SK-N-SH treated with all-trans-retinoic acid at 6 μM for 48 hours (cell line): ENCODE measurements around the gene LCN12.

Experiments
- ATAC-seq: fragments of 200-7000 bp; cut with Tn5 transposase; 3 replicates; pipeline ENCODE4 v1.9.1; 2020; ENCODE audit warnings: mild to moderate bottlenecking, moderate library complexity
- ARNTL ChIP-seq: fragments of 450-650 bp; formaldehyde crosslinking; IDR thresholded peaks from 2 replicates; pipeline ENCODE4 v1.5.0; 2020; ENCODE audit warnings: low read depth, mild to moderate bottlenecking, moderate library complexity, borderline replicate concordance
- BACH2 ChIP-seq: fragments of 250-450 bp; sonication (Bioruptor Pico); IDR thresholded peaks from 2 replicates; pipeline ENCODE4 v1.9.0; 2021; ENCODE audit warnings: mild to moderate bottlenecking, borderline replicate concordance
- CREB5 ChIP-seq: fragments of 250-450 bp; sonication (Bioruptor Pico); IDR thresholded peaks from 2 replicates; pipeline ENCODE4 v1.5.1; 2020; ENCODE audit warnings: low read depth, mild to moderate bottlenecking, moderate library complexity
- CSDC2 ChIP-seq: fragments of 250-450 bp; sonication (Bioruptor Pico); IDR thresholded peaks from 2 replicates; pipeline ENCODE4 v1.5.0; 2020; ENCODE audit warnings: mild to moderate bottlenecking, moderate library complexity
- CSRNP3 ChIP-seq: fragments of 250-450 bp; sonication (Bioruptor Pico); IDR thresholded peaks from 2 replicates; pipeline ENCODE4 v1.5.1; 2021; ENCODE audit warnings: mild to moderate bottlenecking, moderate library complexity
- ESRRG ChIP-seq: fragments of 250-450 bp; sonication (Bioruptor Pico); IDR thresholded peaks from 2 replicates; pipeline ENCODE4 v1.6.1; 2021; ENCODE audit warnings: mild to moderate bottlenecking
- GLIS3 ChIP-seq: fragments of 250-450 bp; sonication (Bioruptor Pico); IDR thresholded peaks from 2 replicates; pipeline ENCODE4 v1.5.0; 2020; ENCODE audit warnings: mild to moderate bottlenecking, moderate library complexity
- ISL1 ChIP-seq: fragments of 250-450 bp; sonication (Bioruptor Pico); IDR thresholded peaks from 2 replicates; pipeline ENCODE4 v2.1.2; 2022; ENCODE audit warnings: mild to moderate bottlenecking, moderate library complexity
- OSR1 ChIP-seq: fragments of 250-450 bp; sonication (Bioruptor Pico); IDR thresholded peaks from 2 replicates; pipeline ENCODE4 v1.8.0; 2022; ENCODE audit warnings: moderate library complexity, mild to moderate bottlenecking, inconsistent platforms
- PATZ1 ChIP-seq: fragments of 250-450 bp; sonication (Bioruptor Pico); IDR thresholded peaks from 2 replicates; pipeline ENCODE4 v1.8.0; 2020; ENCODE audit warnings: mild to moderate bottlenecking, moderate library complexity, borderline replicate concordance
- POU6F1 ChIP-seq: fragments of 250-450 bp; sonication (Bioruptor Pico); IDR thresholded peaks from 2 replicates; pipeline ENCODE4 v1.8.0; 2021; ENCODE audit warnings: low read depth, mild to moderate bottlenecking, moderate library complexity, borderline replicate concordance
- PPARA ChIP-seq: fragments of 250-450 bp; sonication (Bioruptor Pico); IDR thresholded peaks from 2 replicates; pipeline ENCODE4 v1.5.0; 2020; ENCODE audit warnings: mild to moderate bottlenecking, borderline replicate concordance
- RARB ChIP-seq: fragments of 250-450 bp; sonication (Bioruptor Pico); IDR thresholded peaks from 2 replicates; pipeline ENCODE4 v1.8.0; 2021; ENCODE audit warnings: mild to moderate bottlenecking, moderate library complexity
- SNAI2 ChIP-seq: fragments of 250-450 bp; sonication (Bioruptor Pico); IDR thresholded peaks from 2 replicates; pipeline ENCODE4 v1.5.0; 2020; ENCODE audit warnings: mild to moderate bottlenecking, moderate library complexity
- TCF4 ChIP-seq: fragments of 250-450 bp; sonication (Bioruptor Pico); IDR thresholded peaks from 2 replicates; pipeline ENCODE4 v1.8.0; 2021; ENCODE audit warnings: mild to moderate bottlenecking, moderate library complexity, borderline replicate concordance
- TOX ChIP-seq: fragments of 250-450 bp; sonication (Bioruptor Pico); IDR thresholded peaks from 2 replicates; pipeline ENCODE4 v1.8.0; 2021; ENCODE audit warnings: mild to moderate bottlenecking, moderate library complexity, borderline replicate concordance
- TSHZ2 ChIP-seq: fragments of 250-450 bp; sonication (Bioruptor Pico); IDR thresholded peaks from 2 replicates; pipeline ENCODE4 v1.5.0; 2020; ENCODE audit warnings: mild to moderate bottlenecking, moderate library complexity
- ZC3H10 ChIP-seq: fragments of 250-450 bp; sonication (Bioruptor Pico); IDR thresholded peaks from 2 replicates; pipeline ENCODE4 v1.5.1; 2021; ENCODE audit warnings: mild to moderate bottlenecking, moderate library complexity
- ZFP3 ChIP-seq: fragments of 250-450 bp; sonication (Bioruptor Pico); IDR thresholded peaks from 2 replicates; pipeline ENCODE4 v1.5.0; 2020; ENCODE audit warnings: mild to moderate bottlenecking, moderate library complexity
- ZFP30 ChIP-seq: fragments of 450-650 bp; formaldehyde crosslinking; IDR thresholded peaks from 2 replicates; pipeline ENCODE4 v1.5.0; 2022; ENCODE audit warnings: mild to moderate bottlenecking, moderate library complexity
- ZNF565 ChIP-seq: fragments of 450-650 bp; formaldehyde crosslinking; conservative IDR thresholded peaks from 2 replicates; pipeline ENCODE4 v1.5.0; 2020; ENCODE audit warnings: low read depth, mild to moderate bottlenecking, moderate library complexity
- ZNF70 ChIP-seq: fragments of 450-650 bp; formaldehyde crosslinking; IDR thresholded peaks from 2 replicates; pipeline ENCODE4 v1.5.0; 2020; ENCODE audit warnings: mild to moderate bottlenecking, moderate library complexity
- ZNF8 ChIP-seq: fragments of 450-650 bp; formaldehyde crosslinking; IDR thresholded peaks from 2 replicates; pipeline ENCODE4 v1.5.0; 2020; ENCODE audit warnings: mild to moderate bottlenecking, moderate library complexity

LCN12 gene

GRCh38 chr9:136947028-136947891 lies 4.8 kb upstream of the LCN12 start:
- TF ChIP-seq TCF4 (no peak), ZFP3 (CRISPR knock-in tag) (no peak), ZNF8 (CRISPR knock-in tag) (no peak), ESRRG (CRISPR knock-in tag) (no peak), CSDC2 (CRISPR knock-in tag) (no peak), CSRNP3 (CRISPR knock-in tag) (no peak), PATZ1 (no peak), CREB5 (CRISPR knock-in tag) (no peak), TOX (CRISPR knock-in tag) (no peak), PPARA (CRISPR knock-in tag) (no peak), ISL1 (CRISPR knock-in tag) (no peak), TSHZ2 (CRISPR knock-in tag) (no peak), RARB (CRISPR knock-in tag) (no peak), OSR1 (CRISPR knock-in tag) (no peak), ARNTL (CRISPR knock-in tag) (no peak), ZNF565 (CRISPR knock-in tag) (no peak), SNAI2 (CRISPR knock-in tag) (no peak), GLIS3 (CRISPR knock-in tag) (no peak), POU6F1 (CRISPR knock-in tag) (no peak), ZNF70 (CRISPR knock-in tag) (no peak)
- ATAC-seq = no peak

GRCh38 chr9:136947955-136948510 lies 4.0 kb upstream of the LCN12 start:
- no peak for ATAC-seq
- TF ChIP-seq CSDC2 (CRISPR knock-in tag) (no peak), RARB (CRISPR knock-in tag) (no peak), ZFP3 (CRISPR knock-in tag) (no peak), SNAI2 (CRISPR knock-in tag) (no peak), ZFP30 (CRISPR knock-in tag) (no peak), PATZ1 (no peak), TSHZ2 (CRISPR knock-in tag) (no peak), BACH2 (CRISPR knock-in tag) (no peak), PPARA (CRISPR knock-in tag) (no peak), TCF4 (no peak), ESRRG (CRISPR knock-in tag) (no peak), ZC3H10 (CRISPR knock-in tag) (no peak), ZNF8 (CRISPR knock-in tag) (no peak), ISL1 (CRISPR knock-in tag) (no peak)
